PFSK-1 (cell line): Measurements from ENCODE around the gene HNRNPU.

Source experiments
- FOXP2 ChIP-seq: optimal IDR thresholded peaks from 2 replicates; pipeline ENCODE3; 2011; ENCODE audit warnings: borderline replicate concordance, control low read depth, inconsistent platforms; ENCODE audit not compliant: insufficient read depth; ENCODE audit errors: extremely low read length, extremely low read depth
- POLR2AphosphoS5 ChIP-seq: IDR thresholded peaks from 2 replicates; pipeline ENCODE4 v1.6.1; 2012; ENCODE audit warnings: low read depth, mild to moderate bottlenecking, control low read depth, low read length, moderate library complexity
- SIN3A ChIP-seq: IDR thresholded peaks from 2 replicates; pipeline ENCODE4 v1.6.1; 2012; ENCODE audit warnings: mild to moderate bottlenecking, low read length, moderate library complexity, borderline replicate concordance; ENCODE audit not compliant: insufficient read depth
- TAF1 ChIP-seq: IDR thresholded peaks from 2 replicates; pipeline ENCODE4 v1.6.1; 2012; ENCODE audit warnings: low read length, control low read depth, borderline replicate concordance; ENCODE audit not compliant: insufficient read depth
- TF ChIP-seq, protein P1 (sequence below), 2 experiments: IDR thresholded peaks; 2 replicates each; pipeline versions ENCODE4 v1.6.1 to v1.8.0; 2011 to 2012; ENCODE audit warnings: low read depth in 2 of 2, low read length in 2 of 2, control low read depth in 1 of 2, inconsistent platforms in 1 of 2, mild to moderate bottlenecking in 1 of 2, moderate library complexity in 1 of 2; ENCODE audit not compliant: insufficient read depth in 1 of 2

Gene HNRNPU

DNA sequence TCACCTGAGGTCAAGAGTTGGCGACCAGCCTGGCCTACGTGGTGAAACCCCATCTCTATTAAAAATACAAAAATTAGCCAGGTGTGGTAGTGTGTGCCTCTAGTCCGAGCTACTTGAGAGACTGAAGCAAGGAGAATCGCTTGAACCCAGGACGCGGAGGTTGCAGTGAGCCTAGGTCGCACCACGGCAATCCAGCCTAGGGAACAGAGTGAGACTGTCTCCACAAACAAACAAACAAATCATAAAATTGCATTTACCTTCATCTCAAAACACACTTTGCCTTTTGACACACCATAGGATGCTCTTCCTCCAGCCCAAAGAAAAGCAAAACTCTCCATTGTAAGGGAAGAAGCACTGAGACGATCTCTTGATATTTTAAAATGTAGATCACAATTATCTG is 4.3 kb downstream of the HNRNPU start:
- TF ChIP-seq SIN3A (no peak), TAF1 (no peak), POLR2AphosphoS5 (no peak), FOXP2 (no peak)
- TF ChIP-seq, protein P1, sequence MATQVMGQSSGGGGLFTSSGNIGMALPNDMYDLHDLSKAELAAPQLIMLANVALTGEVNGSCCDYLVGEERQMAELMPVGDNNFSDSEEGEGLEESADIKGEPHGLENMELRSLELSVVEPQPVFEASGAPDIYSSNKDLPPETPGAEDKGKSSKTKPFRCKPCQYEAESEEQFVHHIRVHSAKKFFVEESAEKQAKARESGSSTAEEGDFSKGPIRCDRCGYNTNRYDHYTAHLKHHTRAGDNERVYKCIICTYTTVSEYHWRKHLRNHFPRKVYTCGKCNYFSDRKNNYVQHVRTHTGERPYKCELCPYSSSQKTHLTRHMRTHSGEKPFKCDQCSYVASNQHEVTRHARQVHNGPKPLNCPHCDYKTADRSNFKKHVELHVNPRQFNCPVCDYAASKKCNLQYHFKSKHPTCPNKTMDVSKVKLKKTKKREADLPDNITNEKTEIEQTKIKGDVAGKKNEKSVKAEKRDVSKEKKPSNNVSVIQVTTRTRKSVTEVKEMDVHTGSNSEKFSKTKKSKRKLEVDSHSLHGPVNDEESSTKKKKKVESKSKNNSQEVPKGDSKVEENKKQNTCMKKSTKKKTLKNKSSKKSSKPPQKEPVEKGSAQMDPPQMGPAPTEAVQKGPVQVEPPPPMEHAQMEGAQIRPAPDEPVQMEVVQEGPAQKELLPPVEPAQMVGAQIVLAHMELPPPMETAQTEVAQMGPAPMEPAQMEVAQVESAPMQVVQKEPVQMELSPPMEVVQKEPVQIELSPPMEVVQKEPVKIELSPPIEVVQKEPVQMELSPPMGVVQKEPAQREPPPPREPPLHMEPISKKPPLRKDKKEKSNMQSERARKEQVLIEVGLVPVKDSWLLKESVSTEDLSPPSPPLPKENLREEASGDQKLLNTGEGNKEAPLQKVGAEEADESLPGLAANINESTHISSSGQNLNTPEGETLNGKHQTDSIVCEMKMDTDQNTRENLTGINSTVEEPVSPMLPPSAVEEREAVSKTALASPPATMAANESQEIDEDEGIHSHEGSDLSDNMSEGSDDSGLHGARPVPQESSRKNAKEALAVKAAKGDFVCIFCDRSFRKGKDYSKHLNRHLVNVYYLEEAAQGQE (IDR thresholded peaks at IDR 0.05; ENCODE audit: insufficient read depth in 1 of 2, low read depth in 2 of 2, low read length in 2 of 2), result no peak

DNA sequence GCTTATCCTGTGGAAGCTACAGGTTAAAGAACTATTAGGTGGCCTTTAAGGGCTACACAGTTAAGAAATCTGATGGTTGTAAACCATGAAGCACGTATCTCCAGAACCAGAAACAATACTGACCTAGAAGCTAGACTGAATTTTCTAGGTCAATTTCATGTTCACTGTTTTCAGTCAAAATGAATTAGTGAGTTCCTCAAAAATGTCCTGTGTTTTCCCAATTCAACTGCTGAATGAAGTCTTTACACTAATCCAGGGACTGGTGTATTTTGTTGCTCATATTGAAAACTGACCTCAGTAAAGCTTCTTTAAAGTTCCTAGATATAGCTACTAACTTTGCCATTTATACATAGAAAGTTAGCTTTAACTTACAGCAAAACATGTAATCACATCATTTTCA is 6.0 kb downstream of the HNRNPU start:
- TF ChIP-seq, protein P1 (IDR thresholded peaks at IDR 0.05; ENCODE audit: insufficient read depth in 1 of 2, low read depth in 2 of 2, low read length in 2 of 2), result no peak
- TF ChIP-seq POLR2AphosphoS5 (no peak), SIN3A (no peak), TAF1 (no peak), FOXP2 (no peak)

DNA sequence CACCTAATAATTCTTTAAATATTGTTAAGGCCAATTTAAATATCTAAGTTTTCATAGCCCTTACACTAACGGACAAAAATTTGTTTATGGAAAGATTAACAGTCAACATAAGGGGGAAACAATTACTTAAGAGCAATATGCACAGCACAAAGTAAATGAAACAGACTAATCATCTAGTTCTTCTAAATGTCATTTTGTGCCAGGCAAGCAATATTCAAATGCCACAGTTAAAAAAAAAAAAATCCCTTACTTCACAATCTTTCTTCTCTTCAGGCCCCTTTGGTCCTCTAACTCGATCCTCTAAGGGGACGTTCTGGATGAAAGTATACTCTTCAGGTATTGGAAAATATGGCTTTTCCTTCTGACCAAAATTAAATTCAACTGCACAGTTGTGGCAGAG is 6.6 kb downstream of the HNRNPU start:
- TF ChIP-seq TAF1, result no peak
- no peak for TF ChIP-seq POLR2AphosphoS5
- TF ChIP-seq FOXP2, result no peak
- no peak for TF ChIP-seq SIN3A
- TF ChIP-seq, protein P1 (IDR thresholded peaks at IDR 0.05; ENCODE audit: insufficient read depth in 1 of 2, low read depth in 2 of 2, low read length in 2 of 2), result no peak

DNA sequence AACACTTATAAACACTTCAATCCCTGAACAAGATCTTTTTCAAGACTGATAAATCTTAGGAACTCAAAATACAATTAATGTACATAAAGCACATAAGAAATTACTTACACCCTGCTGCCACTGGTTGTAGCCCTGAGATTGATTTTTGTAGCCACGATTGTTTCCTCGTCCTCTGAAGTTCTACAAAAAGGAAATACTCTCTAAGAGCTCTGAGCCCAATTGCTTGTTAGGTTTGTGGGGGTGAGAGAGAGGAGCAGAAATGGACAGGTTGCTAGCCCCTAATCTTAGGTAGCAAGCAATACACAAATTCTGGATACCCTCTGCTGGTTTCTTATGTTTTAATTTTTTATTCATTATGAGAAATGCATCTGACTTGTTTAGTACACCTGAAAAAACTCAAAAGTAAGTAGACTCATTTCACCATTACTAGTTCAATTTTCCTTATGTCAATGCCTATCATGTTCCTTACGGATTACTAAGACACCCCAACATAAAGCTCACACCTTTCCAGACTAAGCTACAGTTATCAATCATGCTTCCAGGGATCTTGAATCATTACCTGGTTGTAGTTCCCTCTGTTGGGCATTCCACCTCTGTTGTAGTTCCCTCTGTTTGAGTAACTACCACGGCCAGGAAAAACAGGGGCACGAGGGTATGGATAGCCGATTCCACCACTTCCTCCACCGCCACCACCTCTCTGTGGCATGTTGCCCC is 9.3 kb downstream of the HNRNPU start:
- TF ChIP-seq FOXP2 (no peak), SIN3A (no peak), POLR2AphosphoS5 (no peak), TAF1 (no peak)
- TF ChIP-seq, protein P1 (IDR thresholded peaks at IDR 0.05; ENCODE audit: insufficient read depth in 1 of 2, low read depth in 2 of 2, low read length in 2 of 2), result no peak

DNA sequence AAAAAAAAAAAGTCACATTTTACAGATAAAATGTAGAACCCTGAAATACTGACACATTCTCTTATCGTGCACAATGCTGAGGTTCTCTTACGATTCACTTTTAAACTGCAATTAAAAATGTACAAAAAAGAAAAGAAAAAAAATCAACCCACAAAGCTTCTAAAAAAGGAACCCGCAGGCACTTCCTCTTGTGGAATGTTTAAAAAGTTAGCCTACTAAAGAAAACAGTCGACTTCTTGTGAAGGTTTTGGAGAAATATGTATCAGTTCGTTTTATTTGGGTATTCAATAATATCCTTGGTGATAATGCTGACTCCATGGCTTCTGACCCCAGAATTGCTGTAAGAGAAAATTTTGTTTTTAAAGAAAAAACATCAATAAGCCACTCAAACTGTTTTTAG is 10.2 kb downstream of the HNRNPU start:
- no peak for TF ChIP-seq SIN3A
- no peak for TF ChIP-seq POLR2AphosphoS5
- no peak for TF ChIP-seq FOXP2
- TF ChIP-seq, protein P1 (IDR thresholded peaks at IDR 0.05; ENCODE audit: insufficient read depth in 1 of 2, low read depth in 2 of 2, low read length in 2 of 2), result no peak
- TF ChIP-seq TAF1, result no peak
